GM19023 (cell line): Measurements from ENCODE around the gene NELFCD.
"Not testable (repeated sequence)": the region's sequence is repeated elsewhere in the genome, so short reads cannot be mapped to it uniquely, and the experiment has no call there.

Experiments used
- ATAC-seq: cut with Tn5 transposase; IDR thresholded peaks from one replicate; pipeline ENCODE4 v1.9.1; 2021; ENCODE audit warnings: mild to moderate bottlenecking, moderate library complexity; ENCODE audit not compliant: unreplicated experiment

Gene NELFCD

GRCh38 chr20:59007665-59008511 lies 26.8 kb downstream of the NELFCD start:
- peak; percentile 38 for ATAC-seq

- no peak for ATAC-seq
These were observed 27.8 kb downstream of the NELFCD start for GRCh38 chr20:59008715-59009336.

GRCh38 chr20:59010321-59010994 lies 29.4 kb downstream of the NELFCD start:
- no peak for ATAC-seq

GRCh38 chr20:59010995-59011873 lies 30.2 kb downstream of the NELFCD start:
- no peak for ATAC-seq

- ATAC-seq = not testable (repeated sequence)
These were observed 30.8 kb downstream of the NELFCD start for GRCh38 chr20:59011874-59012157.

- no peak for ATAC-seq
These were observed 32.2 kb downstream of the NELFCD start for GRCh38 chr20:59013031-59013951.

GRCh38 chr20:59013959-59014608 lies 33.0 kb downstream of the NELFCD start:
- ATAC-seq = no peak

- no peak for ATAC-seq
These were observed 33.8 kb downstream of the NELFCD start for GRCh38 chr20:59014680-59015389.

GRCh38 chr20:59015411-59015810 lies 34.4 kb downstream of the NELFCD start:
- no peak for ATAC-seq

GRCh38 chr20:59015812-59016711 lies 35.0 kb downstream of the NELFCD start:
- no peak for ATAC-seq

GRCh38 chr20:59016795-59017492 lies 35.9 kb downstream of the NELFCD start:
- ATAC-seq = no peak

GRCh38 chr20:59017493-59018231 lies 36.6 kb downstream of the NELFCD start:
- no peak for ATAC-seq

- no peak for ATAC-seq
These were observed 37.8 kb downstream of the NELFCD start for GRCh38 chr20:59018817-59019216.

GRCh38 chr20:59019217-59019616 lies 38.2 kb downstream of the NELFCD start, which contains the start of gene TUBB1:
TUBB1 (plus strand) TSS chr20:59019429; CDS start chr20:59019523, 94 bp downstream.
- no peak for ATAC-seq

- no peak for ATAC-seq
These were observed 40.0 kb downstream of the NELFCD start for GRCh38 chr20:59020938-59021551.

GRCh38 chr20:59022754-59023153 lies 41.7 kb downstream of the NELFCD start:
- ATAC-seq = no peak
